Measurements from ENCODE around the gene ATXN1.

ATXN1 gene

GRCh38 chr6:16257999-16258708 is 503.1 kb downstream of the ATXN1 start:
- TF ChIP-seq CTBP1 (IDR thresholded peaks at IDR 0.05; ENCODE audit: borderline replicate concordance) (no peak), FOXK2 (IDR thresholded peaks at IDR 0.05) (no peak), TARDBP (IDR thresholded peaks at IDR 0.05) (no peak), ZNF384 (IDR thresholded peaks at IDR 0.05) (no peak)
- ChIA-PET CTCF (interaction anchor here (1.4 kb wide), 1 partner anchor 28 kb away, joined by 3 read pairs; no protein-coding TSS in a partner anchor), POLR2A (no interaction called here)
- no peak for DNase-seq (ENCODE audit: extremely low spot score)

- CTCF ChIA-PET: interaction anchor here (1.4 kb wide), 1 partner anchor 30 kb away, joined by 3 read pairs; no protein-coding TSS in a partner anchor
- no peak for TF ChIP-seq HDGF (IDR thresholded peaks at IDR 0.05; ENCODE audit: borderline replicate concordance)
- TF ChIP-seq ELF4 (IDR thresholded peaks at IDR 0.05): no peak
- TF ChIP-seq ARNT (IDR thresholded peaks at IDR 0.05): no peak
- POLR2A ChIA-PET: no interaction called here
- no peak for DNase-seq (ENCODE audit: extremely low spot score)
Observed at GRCh38 chr6:16256781-16257180, 504.5 kb downstream of the ATXN1 start.

- DNase-seq (ENCODE audit: extremely low spot score): no peak
- POLR2A ChIA-PET: no interaction called here
- TF ChIP-seq NFRKB (IDR thresholded peaks at IDR 0.05): no peak
- TF ChIP-seq FOXA1 (IDR thresholded peaks at IDR 0.05): no peak
- TF ChIP-seq L3MBTL2 (conservative IDR thresholded peaks at IDR 0.05): no peak
- TF ChIP-seq ZNF384 (IDR thresholded peaks at IDR 0.05): no peak
- no peak for TF ChIP-seq PKNOX1 (IDR thresholded peaks at IDR 0.05)
- TF ChIP-seq CTBP1 (IDR thresholded peaks at IDR 0.05; ENCODE audit: borderline replicate concordance): no peak
- TF ChIP-seq LEF1 (IDR thresholded peaks at IDR 0.05; ENCODE audit: borderline replicate concordance): no peak
- TF ChIP-seq SP1 (IDR thresholded peaks at IDR 0.05): no peak
- no peak for TF ChIP-seq BHLHE40 (IDR thresholded peaks at IDR 0.05; ENCODE audit: borderline replicate concordance)
- no peak for TF ChIP-seq HDGF (IDR thresholded peaks at IDR 0.05; ENCODE audit: borderline replicate concordance)
- no peak for TF ChIP-seq FOXK2 (IDR thresholded peaks at IDR 0.05)
- TF ChIP-seq FOXM1 (IDR thresholded peaks at IDR 0.05; ENCODE audit: borderline replicate concordance): no peak
- no peak for TF ChIP-seq ARNT (IDR thresholded peaks at IDR 0.05)
- TF ChIP-seq ELF4 (IDR thresholded peaks at IDR 0.05): no peak
- TF ChIP-seq SUZ12 (IDR thresholded peaks at IDR 0.05): no peak
- TF ChIP-seq TARDBP (IDR thresholded peaks at IDR 0.05): no peak
- CTCF ChIA-PET: interaction anchor here (0.7 kb wide), 1 partner anchor 23 kb away, joined by 3 read pairs; no protein-coding TSS in a partner anchor
Observed at GRCh38 chr6:16254535-16254934, 506.7 kb downstream of the ATXN1 start.

- ChIA-PET CTCF (no interaction called here), POLR2A (no interaction called here)
- DNase-seq (ENCODE audit: extremely low spot score): no peak
- no peak for TF ChIP-seq ZNF384 (IDR thresholded peaks at IDR 0.05)
- TF ChIP-seq HDGF (IDR thresholded peaks at IDR 0.05; ENCODE audit: borderline replicate concordance): no peak
- no peak for TF ChIP-seq FOXM1 (IDR thresholded peaks at IDR 0.05; ENCODE audit: borderline replicate concordance)
- no peak for TF ChIP-seq NFRKB (IDR thresholded peaks at IDR 0.05)
- TF ChIP-seq PKNOX1 (IDR thresholded peaks at IDR 0.05): no peak
- TF ChIP-seq FOXA1 (IDR thresholded peaks at IDR 0.05): no peak
- TF ChIP-seq ELF4 (IDR thresholded peaks at IDR 0.05): no peak
- no peak for TF ChIP-seq FOXK2 (IDR thresholded peaks at IDR 0.05)
- TF ChIP-seq L3MBTL2 (conservative IDR thresholded peaks at IDR 0.05): no peak
- no peak for TF ChIP-seq ARNT (IDR thresholded peaks at IDR 0.05)
- TF ChIP-seq SP1 (IDR thresholded peaks at IDR 0.05): no peak
- no peak for TF ChIP-seq LEF1 (IDR thresholded peaks at IDR 0.05; ENCODE audit: borderline replicate concordance)
Observed at GRCh38 chr6:16253399-16254144, 507.7 kb downstream of the ATXN1 start.

- DNase-seq (ENCODE audit: extremely low spot score): no peak
- TF ChIP-seq ELF4 (IDR thresholded peaks at IDR 0.05): no peak
- TF ChIP-seq NFRKB (IDR thresholded peaks at IDR 0.05): no peak
- TF ChIP-seq SUZ12 (IDR thresholded peaks at IDR 0.05): no peak
- ChIA-PET POLR2A (no interaction called here), CTCF (no interaction called here)
Observed at GRCh38 chr6:16252686-16253299, 508.5 kb downstream of the ATXN1 start.

- no peak for TF ChIP-seq ARNT (IDR thresholded peaks at IDR 0.05)
- TF ChIP-seq L3MBTL2 (conservative IDR thresholded peaks at IDR 0.05): no peak
- TF ChIP-seq LEF1 (IDR thresholded peaks at IDR 0.05; ENCODE audit: borderline replicate concordance): no peak
- no peak for TF ChIP-seq TARDBP (IDR thresholded peaks at IDR 0.05)
- TF ChIP-seq FOXA1 (IDR thresholded peaks at IDR 0.05): no peak
- TF ChIP-seq NFRKB (IDR thresholded peaks at IDR 0.05): no peak
- no peak for TF ChIP-seq SUZ12 (IDR thresholded peaks at IDR 0.05)
- TF ChIP-seq FOXK2 (IDR thresholded peaks at IDR 0.05): no peak
- no peak for TF ChIP-seq CTBP1 (IDR thresholded peaks at IDR 0.05; ENCODE audit: borderline replicate concordance)
- no peak for TF ChIP-seq PKNOX1 (IDR thresholded peaks at IDR 0.05)
- no peak for TF ChIP-seq FOXM1 (IDR thresholded peaks at IDR 0.05; ENCODE audit: borderline replicate concordance)
- no peak for TF ChIP-seq ZNF384 (IDR thresholded peaks at IDR 0.05)
- no peak for TF ChIP-seq HDGF (IDR thresholded peaks at IDR 0.05; ENCODE audit: borderline replicate concordance)
- no peak for TF ChIP-seq SP1 (IDR thresholded peaks at IDR 0.05)
- TF ChIP-seq BHLHE40 (IDR thresholded peaks at IDR 0.05; ENCODE audit: borderline replicate concordance): no peak
- TF ChIP-seq ELF4 (IDR thresholded peaks at IDR 0.05): no peak
- CTCF ChIA-PET: no interaction called here
- POLR2A ChIA-PET: no interaction called here
Observed at GRCh38 chr6:16251706-16252105, 509.6 kb downstream of the ATXN1 start.

More at GRCh38 chr6:16251706-16252105, 509.6 kb downstream of the ATXN1 start:
- no peak for DNase-seq (ENCODE audit: extremely low spot score)

Data from HEK293T (cell line).